BLaER1 treated with 17β-estradiol and CSF1 and Interleukin-3, amounts not matched to agents 10 nM and 100 nM (cell line): ENCODE data around the gene KCNQ2.

Experiments
- H3K27ac ChIP-seq, 11 experiments: shearing (Covaris generic); formaldehyde crosslinking; 2 replicates each; pipeline ENCODE4 v1.8.1; 2022
- H3K27me3 ChIP-seq, 11 experiments: shearing (Covaris generic); formaldehyde crosslinking; 2 replicates each; pipeline ENCODE4 v1.8.1; 2022
- H3K36me3 ChIP-seq, 11 experiments: shearing (Covaris generic); formaldehyde crosslinking; 2 replicates each; pipeline ENCODE4 v1.8.1; 2022
- H3K4me1 ChIP-seq, 10 experiments: shearing (Covaris generic); formaldehyde crosslinking; 2 replicates each; pipeline ENCODE4 v1.8.1; 2022
- H3K4me2 ChIP-seq, 11 experiments: shearing (Covaris generic); formaldehyde crosslinking; 2 replicates each; pipeline ENCODE4 v1.8.1; 2022
- H3K4me3 ChIP-seq, 10 experiments: shearing (Covaris generic); formaldehyde crosslinking; 2 replicates each; pipeline ENCODE4 v1.8.1; 2022
- H3K9ac ChIP-seq, 11 experiments: shearing (Covaris generic); formaldehyde crosslinking; 2 replicates each; pipeline ENCODE4 v1.8.1; 2022
- H3K9me3 ChIP-seq, 11 experiments: shearing (Covaris generic); formaldehyde crosslinking; replicated peaks in 1 of 11; 2 replicates each; pipeline ENCODE4 v1.8.1; 2022
- H4K20me1 ChIP-seq, 11 experiments: shearing (Covaris generic); formaldehyde crosslinking; 2 replicates each; pipeline ENCODE4 v1.8.1; 2022
- Cebpa-rat ChIP-seq, 11 experiments: shearing (Covaris generic); IDR thresholded peaks; 2 replicates each; pipeline ENCODE4 v1.8.1; 2022

Gene KCNQ2

DNA sequence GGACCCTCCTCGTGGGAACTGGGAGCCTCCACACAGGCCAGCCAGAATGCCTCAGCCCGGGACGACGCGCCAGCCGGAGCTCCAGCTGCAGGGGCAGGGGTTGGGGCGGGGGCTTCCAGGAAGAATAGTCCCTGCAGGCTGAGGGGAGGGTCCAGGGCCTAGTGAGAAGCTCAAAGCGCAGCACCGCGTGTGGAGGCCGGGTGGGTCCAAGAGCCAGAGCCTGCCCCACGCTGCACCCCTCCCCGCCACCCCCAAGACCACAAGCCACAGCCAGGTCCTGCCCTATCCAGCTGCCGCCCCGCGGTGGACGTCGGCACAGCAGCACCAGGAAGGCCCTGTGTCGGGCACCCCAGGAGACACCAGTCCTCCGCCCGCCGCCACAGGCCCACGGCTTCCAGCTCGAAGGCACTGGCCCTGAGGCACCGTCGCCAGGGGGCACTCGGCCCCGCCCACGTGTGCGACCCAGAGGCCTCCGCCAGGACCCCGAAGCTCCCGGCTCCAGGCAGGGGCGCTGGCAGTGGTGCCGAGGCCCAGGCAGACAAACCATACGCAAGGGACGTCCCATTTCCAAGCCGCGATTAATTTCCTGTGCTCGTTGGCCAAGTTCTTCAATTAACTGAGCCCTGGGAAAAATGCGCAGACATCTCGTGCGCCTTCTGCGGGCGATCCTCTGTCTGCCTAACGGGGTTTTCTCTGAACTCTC lies 19.5 kb downstream of the KCNQ2 start:
- Histone ChIP-seq H3K27ac (peak overlapping the region in 10 of 11 experiments; percentile 15 to 83 (median 64); a peak in 16 of 22 replicates), H3K4me2 (peak overlapping the region; percentile 87 to 99 (median 96)), H3K27me3 (peaks cover 0 to 51% (median 6%) of the 10 kb centered on the region in 11 experiments; a peak in 13 of 22 replicates), H3K9ac (peak overlapping the region; percentile 23 to 77 (median 63); a peak in 18 of 22 replicates), H4K20me1 (peaks cover 0 to 43% (median 3%) of the 10 kb centered on the region in 11 experiments; a peak in 9 of 22 replicates), H3K4me3 (peak overlapping the region in 5 of 10 experiments; percentile 18 to 53 (median 29); a peak in 4 of 20 replicates), H3K9me3 (no peaks in the 10 kb centered on the region), H3K4me1 (peaks cover 51 to 87% (median 82%) of the 10 kb centered on the region in 10 experiments), H3K36me3 (no peaks in the 10 kb centered on the region)
- TF ChIP-seq Cebpa-rat (IDR thresholded peaks at IDR 0.05) = no peak

DNA sequence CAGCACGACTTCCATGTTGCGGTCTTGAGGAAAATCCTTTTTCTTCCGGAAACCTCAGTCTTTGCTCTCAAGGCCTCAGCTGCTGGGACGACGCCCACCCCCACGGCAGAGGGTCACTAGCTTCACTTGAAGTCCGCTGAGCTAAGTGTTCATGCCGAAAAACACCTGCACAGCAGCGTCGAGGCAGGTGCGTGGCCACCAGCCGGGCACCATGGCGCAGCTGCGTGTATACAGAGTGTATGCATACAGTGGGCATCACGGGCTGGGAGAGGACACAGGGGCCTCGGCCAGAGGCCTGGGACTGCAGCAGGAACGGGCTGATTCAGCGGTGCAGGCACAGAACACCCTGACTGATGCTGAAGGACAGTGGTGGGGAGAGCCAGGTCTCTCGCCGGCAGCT lies 20.1 kb downstream of the KCNQ2 start:
- peaks cover 45 to 87% (median 82%) of the 10 kb centered on the region in 10 experiments for H3K4me1 ChIP-seq
- peaks cover 0 to 37% (median 4%) of the 10 kb centered on the region in 11 experiments; a peak in 7 of 22 replicates for H4K20me1 ChIP-seq
- no peak overlapping the region for H3K4me3 ChIP-seq
- no peak overlapping the region for H3K9ac ChIP-seq
- TF ChIP-seq Cebpa-rat (IDR thresholded peaks at IDR 0.05) = no peak
- H3K9me3 ChIP-seq = no peaks in the 10 kb centered on the region
- no peaks in the 10 kb centered on the region for H3K36me3 ChIP-seq
- no peak overlapping the region for H3K27ac ChIP-seq
- H3K4me2 ChIP-seq = peak overlapping the region in 9 of 11 experiments; percentile 87 to 99 (median 96); a peak in 17 of 22 replicates
- peaks cover 0 to 54% (median 10%) of the 10 kb centered on the region in 11 experiments; a peak in 14 of 22 replicates for H3K27me3 ChIP-seq

DNA sequence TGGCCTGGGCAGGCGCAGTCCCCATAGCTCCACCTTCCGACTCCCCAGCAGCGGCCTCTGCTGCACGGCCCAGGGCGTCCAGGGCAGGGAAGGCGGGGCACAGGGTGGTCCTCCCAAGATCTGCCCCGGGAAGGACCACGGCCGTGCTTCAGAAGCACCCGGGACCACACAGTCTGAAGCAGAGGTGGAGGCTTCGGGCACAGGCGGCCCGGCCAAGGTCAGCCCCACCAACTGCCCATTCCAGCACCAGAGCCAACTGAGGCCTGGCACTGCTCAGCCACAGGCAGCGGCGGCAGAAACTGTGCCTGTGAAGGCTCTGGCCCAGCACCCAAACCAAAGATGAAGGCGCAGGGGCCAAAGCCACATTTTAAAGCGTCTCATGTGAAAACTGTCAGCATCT lies 20.6 kb downstream of the KCNQ2 start:
- Histone ChIP-seq H3K27me3 (peaks cover 0 to 54% (median 10%) of the 10 kb centered on the region in 11 experiments; a peak in 14 of 22 replicates), H4K20me1 (peaks cover 0 to 32% (median 0%) of the 10 kb centered on the region in 11 experiments; a peak in 5 of 22 replicates), H3K4me3 (no peak overlapping the region), H3K4me2 (peak overlapping the region in 8 of 11 experiments; percentile 28 to 99 (median 94); a peak in 13 of 22 replicates), H3K9ac (peak overlapping the region in 1 of 11 experiments; percentile 24; a peak in 1 of 22 replicates), H3K9me3 (no peaks in the 10 kb centered on the region), H3K27ac (no peak overlapping the region), H3K4me1 (peaks cover 45 to 87% (median 82%) of the 10 kb centered on the region in 10 experiments), H3K36me3 (no peaks in the 10 kb centered on the region)
- no peak for TF ChIP-seq Cebpa-rat (IDR thresholded peaks at IDR 0.05)

DNA sequence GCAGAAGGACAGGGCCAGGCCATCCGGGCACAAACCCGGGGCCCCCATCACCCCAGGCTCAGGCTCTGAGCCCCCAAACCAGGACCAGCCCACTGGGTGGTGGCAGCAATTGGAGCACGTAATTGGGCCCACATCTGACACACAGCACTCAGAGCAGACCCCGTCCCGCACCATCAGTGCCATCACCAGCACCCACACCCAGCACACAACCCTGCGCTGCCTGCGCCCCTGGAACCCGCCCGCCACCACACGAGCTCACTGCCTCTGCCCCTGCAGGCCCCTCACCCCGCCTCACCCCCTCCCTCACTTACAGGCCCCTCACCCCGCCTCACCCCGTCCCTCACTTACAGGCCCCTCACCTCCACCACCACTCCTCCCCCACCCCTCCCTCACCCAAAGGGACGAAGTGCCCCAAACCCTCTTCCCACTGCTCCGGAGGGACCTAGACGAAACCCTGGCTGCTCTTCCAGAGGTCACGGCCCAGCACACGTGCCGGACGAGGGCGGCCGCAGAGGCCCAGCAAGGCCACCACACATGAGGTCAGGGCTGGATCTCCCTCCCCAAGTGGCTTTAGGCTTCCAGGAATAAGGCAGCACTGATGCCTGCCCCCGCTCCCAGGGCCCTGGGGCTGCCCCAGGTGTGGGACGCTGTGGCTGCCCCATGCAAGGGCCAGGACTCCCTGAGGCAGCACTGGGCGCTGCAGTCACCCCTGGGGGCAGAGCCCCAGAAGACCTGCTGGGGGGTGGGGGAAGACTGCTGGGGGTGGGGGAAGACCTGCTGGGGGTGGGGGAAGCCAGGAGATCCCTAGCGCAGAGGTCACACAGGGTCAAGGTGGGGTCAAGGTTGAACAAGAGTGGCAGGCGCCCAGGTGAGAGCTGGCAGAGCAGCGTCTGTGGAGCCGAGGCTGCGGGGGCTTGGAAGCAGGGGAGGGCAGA lies 22.4 kb downstream of the KCNQ2 start:
- peaks cover 45 to 87% (median 82%) of the 10 kb centered on the region in 10 experiments for H3K4me1 ChIP-seq
- peaks cover 0 to 20% (median 0%) of the 10 kb centered on the region in 11 experiments; a peak in 5 of 22 replicates for H4K20me1 ChIP-seq
- H3K4me3 ChIP-seq = no peak overlapping the region
- no peaks in the 10 kb centered on the region for H3K36me3 ChIP-seq
- no peak overlapping the region for H3K27ac ChIP-seq
- H3K27me3 ChIP-seq = peaks cover 0 to 48% (median 10%) of the 10 kb centered on the region in 11 experiments; a peak in 13 of 22 replicates
- H3K4me2 ChIP-seq = peak overlapping the region in 5 of 11 experiments; percentile 88 to 99 (median 96); a peak in 6 of 22 replicates
- no peak overlapping the region for H3K9ac ChIP-seq
- no peaks in the 10 kb centered on the region for H3K9me3 ChIP-seq
- no peak for TF ChIP-seq Cebpa-rat (IDR thresholded peaks at IDR 0.05)

DNA sequence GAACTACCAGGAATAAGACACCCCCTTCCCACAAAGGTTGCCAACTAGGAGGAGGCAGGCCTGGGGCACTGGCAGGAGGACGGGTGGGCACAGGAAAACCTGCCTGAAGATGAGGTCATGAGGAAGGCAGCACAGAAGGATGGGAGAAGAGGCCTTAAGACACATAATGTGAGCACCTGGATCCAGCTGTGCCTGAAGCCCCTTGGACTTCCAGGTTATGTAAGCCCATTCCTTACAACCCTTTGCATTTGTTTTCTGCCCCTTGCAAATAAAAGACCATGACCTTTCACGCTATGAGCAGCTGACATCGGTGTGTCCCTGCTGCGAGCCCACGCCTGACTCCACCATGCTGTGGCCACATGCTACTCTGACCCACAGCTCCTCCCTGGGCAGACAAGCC lies 23.4 kb downstream of the KCNQ2 start:
- no peak overlapping the region for H3K9ac ChIP-seq
- TF ChIP-seq Cebpa-rat (IDR thresholded peaks at IDR 0.05) = no peak
- no peak overlapping the region for H3K27ac ChIP-seq
- peaks cover 0 to 20% (median 0%) of the 10 kb centered on the region in 11 experiments; a peak in 5 of 22 replicates for H4K20me1 ChIP-seq
- no peak overlapping the region for H3K4me3 ChIP-seq
- no peaks in the 10 kb centered on the region for H3K9me3 ChIP-seq
- peaks cover 41 to 87% (median 82%) of the 10 kb centered on the region in 10 experiments for H3K4me1 ChIP-seq
- H3K4me2 ChIP-seq = no peak overlapping the region
- H3K27me3 ChIP-seq = peaks cover 0 to 45% (median 7%) of the 10 kb centered on the region in 11 experiments; a peak in 13 of 22 replicates
- H3K36me3 ChIP-seq = no peaks in the 10 kb centered on the region

DNA sequence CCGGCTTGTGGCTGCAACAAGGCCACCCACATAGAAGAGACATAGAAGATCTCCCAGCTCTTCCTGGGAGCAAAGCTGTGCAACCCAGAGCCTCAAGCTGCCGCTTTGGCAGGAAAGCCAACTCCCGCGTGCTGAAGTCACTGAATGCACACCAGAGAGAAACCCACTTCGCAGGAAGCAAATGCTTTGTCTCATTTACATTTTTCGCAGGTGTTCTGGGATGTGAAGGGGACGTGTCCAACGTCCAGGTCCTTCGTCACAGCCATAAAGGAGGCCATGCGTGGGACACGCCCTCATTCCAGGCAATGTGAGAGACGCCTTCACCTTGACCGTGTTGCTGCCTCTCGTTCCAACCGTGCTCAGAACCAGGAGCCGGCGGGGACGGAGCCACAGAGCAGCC lies 24.4 kb downstream of the KCNQ2 start:
- Histone ChIP-seq H3K27ac (no peak overlapping the region), H3K9me3 (no peaks in the 10 kb centered on the region), H4K20me1 (peaks cover 0 to 20% (median 0%) of the 10 kb centered on the region in 11 experiments; a peak in 6 of 22 replicates), H3K27me3 (peaks cover 0 to 38% (median 7%) of the 10 kb centered on the region in 11 experiments; a peak in 13 of 22 replicates), H3K4me2 (peak overlapping the region in 8 of 11 experiments; percentile 95 to 99 (median 98); a peak in 14 of 22 replicates), H3K36me3 (no peaks in the 10 kb centered on the region), H3K4me3 (no peak overlapping the region), H3K9ac (no peak overlapping the region), H3K4me1 (peaks cover 31 to 84% (median 78%) of the 10 kb centered on the region in 10 experiments)
- no peak for TF ChIP-seq Cebpa-rat (IDR thresholded peaks at IDR 0.05)

DNA sequence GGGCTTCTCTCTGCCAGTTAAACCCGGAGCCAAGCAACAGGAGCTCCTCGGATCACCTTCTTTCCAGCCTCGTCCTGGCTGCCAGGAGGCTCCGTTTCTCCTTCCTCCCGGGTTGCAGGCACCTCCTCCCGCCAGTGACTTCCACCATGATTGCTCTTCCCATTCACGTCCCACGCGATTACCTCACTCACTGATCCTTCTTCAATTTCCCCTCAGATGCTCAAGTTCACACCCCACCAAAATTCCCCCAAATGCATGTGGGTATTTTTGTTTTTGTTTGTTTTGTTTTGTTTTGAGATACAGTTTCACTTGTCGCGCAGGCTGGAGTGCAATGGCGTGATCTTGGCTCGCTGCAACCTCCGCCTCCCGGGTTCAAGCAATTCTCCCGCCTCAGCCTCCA lies 25.1 kb downstream of the KCNQ2 start:
- peaks cover 0 to 38% (median 7%) of the 10 kb centered on the region in 11 experiments; a peak in 13 of 22 replicates for H3K27me3 ChIP-seq
- peak overlapping the region; percentile 26 to 99 (median 96); a peak in 18 of 22 replicates for H3K4me2 ChIP-seq
- H3K9ac ChIP-seq = no peak overlapping the region
- peaks cover 0 to 18% (median 0%) of the 10 kb centered on the region in 11 experiments; a peak in 6 of 22 replicates for H4K20me1 ChIP-seq
- H3K36me3 ChIP-seq = no peaks in the 10 kb centered on the region
- H3K4me1 ChIP-seq = peaks cover 31 to 80% (median 75%) of the 10 kb centered on the region in 10 experiments
- no peaks in the 10 kb centered on the region for H3K9me3 ChIP-seq
- no peak overlapping the region for H3K4me3 ChIP-seq
- no peak for TF ChIP-seq Cebpa-rat (IDR thresholded peaks at IDR 0.05)
- no peak overlapping the region for H3K27ac ChIP-seq
